ENCODE measurements around the gene PXDN.

DNA sequence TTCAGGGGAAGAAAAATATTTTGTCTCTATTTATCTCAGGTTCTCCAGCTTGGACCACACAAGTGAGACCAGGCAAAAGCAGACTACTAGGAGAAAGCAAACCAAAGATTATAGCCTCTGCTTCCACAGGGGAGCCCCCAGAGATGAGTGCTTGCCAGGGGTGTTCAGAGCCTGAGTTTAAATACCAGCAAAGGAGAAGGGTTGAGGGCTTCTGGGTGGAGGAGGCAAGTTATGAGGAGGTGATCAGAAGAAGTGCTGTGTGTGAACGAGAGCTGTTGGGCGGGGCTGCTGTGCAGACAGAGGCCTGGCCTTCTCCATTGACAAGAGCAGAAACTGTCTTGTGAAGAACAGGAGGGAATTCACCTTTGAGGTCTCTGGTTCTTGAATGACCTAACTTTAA lies 32.8 kb upstream of the PXDN start:
- TF ChIP-seq NFE2 (IDR thresholded peaks at IDR 0.05; ENCODE audit: low read depth) (no peak), POLR2A (conservative IDR thresholded peaks at IDR 0.05) (no peak), EZH2 (IDR thresholded peaks at IDR 0.05; ENCODE audit: borderline replicate concordance, low read depth, low read length) (no peak), NR1H2 (CRISPR knock-in tag; IDR thresholded peaks at IDR 0.05) (no peak), ESRRB (CRISPR knock-in tag; IDR thresholded peaks at IDR 0.05; ENCODE audit: borderline replicate concordance) (no peak)

Measured in K562 (cell line).